Stimulated activated CD4-positive, alpha-beta T cell treated with anti-CD3 and anti-CD28 coated beads, Interleukin-4, amount 100 ng/mL, for 48 hours (primary cell): ENCODE measurements around the gene NFATC4.
"Not testable (repeated sequence)": the region's sequence is repeated elsewhere in the genome, so short reads cannot be mapped to it uniquely, and the experiment has no call there.

Source experiments
- DNase-seq, 2 donors: peaks; one replicate each; pipeline ENCODE4 v3.0.0-alpha.2; 2020; ENCODE audit warnings: low read depth in 2 of 2

Gene NFATC4

DNA sequence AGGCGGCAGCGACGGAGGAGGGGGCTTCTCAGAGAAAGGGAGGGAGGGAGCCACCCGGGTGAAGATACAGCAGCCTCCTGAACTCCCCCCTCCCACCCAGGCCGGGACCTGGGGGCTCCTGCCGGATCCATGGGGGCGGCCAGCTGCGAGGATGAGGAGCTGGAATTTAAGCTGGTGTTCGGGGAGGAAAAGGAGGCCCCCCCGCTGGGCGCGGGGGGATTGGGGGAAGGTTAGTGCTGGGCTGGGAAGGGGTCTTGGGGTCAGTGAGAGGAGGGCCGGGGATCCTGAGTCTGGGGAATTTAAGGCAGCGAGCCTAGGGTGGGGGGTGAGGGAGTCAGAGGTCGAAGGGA, 203 bp downstream of the NFATC4 start:
- no peak for DNase-seq

DNA sequence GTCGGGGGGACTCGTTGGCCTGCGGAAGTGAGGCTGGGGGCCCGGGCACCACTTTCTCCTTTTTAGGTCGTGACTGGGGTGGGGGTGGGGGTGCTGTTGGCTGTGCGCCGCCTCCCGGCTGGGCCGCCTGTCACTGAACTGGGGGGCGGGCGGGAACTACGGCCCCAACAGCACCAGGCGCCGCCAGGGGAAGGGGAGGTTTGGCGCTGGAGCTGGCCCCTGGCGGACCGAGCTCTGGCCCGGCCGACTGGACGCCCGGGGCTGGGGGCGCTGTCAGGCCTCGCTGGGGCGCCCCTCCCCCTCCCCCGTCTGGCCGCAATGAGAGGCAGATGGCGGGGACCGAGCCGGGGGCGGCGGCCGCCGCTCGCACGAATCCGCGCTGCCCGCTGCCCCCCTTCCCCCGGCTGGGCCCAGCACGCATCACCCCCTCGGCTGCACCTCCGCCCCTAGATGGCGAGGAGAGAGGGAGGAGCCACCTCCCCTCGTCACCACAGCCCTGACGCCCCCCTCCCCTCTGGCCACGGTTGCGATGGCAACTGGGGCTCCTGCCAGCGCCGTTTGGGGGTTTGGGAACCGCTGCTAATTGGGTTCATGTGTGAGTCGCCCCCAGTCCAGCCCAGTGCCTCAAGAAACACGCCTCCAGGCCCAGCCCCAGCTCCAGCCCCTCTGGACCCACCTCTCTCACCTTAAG, 723 bp downstream of the NFATC4 start:
- DNase-seq, result no peak

DNA sequence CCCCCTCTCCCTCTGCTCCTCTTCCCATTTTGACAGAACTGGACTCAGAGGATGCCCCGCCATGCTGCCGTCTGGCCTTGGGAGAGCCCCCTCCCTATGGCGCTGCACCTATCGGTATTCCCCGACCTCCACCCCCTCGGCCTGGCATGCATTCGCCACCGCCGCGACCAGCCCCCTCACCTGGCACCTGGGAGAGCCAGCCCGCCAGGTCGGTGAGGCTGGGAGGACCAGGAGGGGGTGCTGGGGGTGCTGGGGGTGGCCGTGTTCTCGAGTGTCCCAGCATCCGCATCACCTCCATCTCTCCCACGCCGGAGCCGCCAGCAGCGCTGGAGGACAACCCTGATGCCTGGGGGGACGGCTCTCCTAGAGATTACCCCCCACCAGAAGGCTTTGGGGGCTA, 1.5 kb downstream of the NFATC4 start:
- no peak for DNase-seq

DNA sequence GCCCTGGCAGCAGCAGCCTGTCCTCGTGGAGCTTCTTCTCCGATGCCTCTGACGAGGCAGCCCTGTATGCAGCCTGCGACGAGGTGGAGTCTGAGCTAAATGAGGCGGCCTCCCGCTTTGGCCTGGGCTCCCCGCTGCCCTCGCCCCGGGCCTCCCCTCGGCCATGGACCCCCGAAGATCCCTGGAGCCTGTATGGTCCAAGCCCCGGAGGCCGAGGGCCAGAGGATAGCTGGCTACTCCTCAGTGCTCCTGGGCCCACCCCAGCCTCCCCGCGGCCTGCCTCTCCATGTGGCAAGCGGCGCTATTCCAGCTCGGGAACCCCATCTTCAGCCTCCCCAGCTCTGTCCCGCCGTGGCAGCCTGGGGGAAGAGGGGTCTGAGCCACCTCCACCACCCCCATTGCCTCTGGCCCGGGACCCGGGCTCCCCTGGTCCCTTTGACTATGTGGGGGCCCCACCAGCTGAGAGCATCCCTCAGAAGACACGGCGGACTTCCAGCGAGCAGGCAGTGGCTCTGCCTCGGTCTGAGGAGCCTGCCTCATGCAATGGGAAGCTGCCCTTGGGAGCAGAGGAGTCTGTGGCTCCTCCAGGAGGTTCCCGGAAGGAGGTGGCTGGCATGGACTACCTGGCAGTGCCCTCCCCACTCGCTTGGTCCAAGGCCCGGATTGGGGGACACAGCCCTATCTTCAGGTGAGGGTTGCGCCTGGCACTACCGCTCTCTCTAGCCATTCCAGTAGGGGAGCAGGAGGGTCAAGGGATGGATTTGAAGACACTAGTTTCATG, 2.1 kb downstream of the NFATC4 start:
- DNase-seq, result no peak

DNA sequence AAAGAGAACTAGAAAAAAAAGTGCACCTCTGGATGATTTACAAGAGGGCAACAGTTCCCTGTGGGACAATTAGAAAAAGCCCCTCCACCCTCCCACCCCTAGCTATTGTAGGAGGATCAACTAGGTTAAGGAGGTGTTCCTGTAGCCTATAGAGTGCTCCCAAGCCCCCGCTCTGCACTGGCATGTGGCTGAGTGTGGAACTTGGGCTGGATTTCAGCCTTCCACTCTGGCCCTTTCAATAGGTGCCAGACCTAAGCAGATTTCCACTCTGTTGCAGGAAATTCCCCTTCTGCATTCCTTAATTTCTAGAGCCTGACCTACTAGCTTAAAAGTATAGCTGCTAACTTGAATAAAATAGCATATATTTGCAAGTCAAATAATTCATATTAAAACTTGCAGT, 2.8 kb downstream of the NFATC4 start:
- no peak for DNase-seq

DNA sequence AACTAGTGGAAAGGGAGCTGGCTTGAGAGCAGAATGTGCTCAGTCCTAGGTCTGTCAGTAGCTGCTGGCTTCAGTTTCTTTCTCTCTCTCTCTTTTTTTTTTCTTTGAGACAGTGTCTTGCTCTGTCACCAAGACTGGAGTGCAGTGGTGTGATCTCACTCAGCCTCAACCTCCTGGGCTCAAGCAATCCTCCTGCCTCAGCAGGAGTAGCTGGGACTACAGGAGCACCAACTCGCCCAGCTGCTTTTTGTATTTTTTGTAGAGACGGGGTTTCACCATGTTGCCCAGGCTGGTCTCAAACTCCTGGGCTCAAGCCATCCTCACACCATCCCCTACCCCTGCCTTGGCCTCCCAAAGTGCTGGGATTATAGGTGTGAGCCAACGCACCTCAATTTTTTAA, 3.6 kb downstream of the NFATC4 start:
- not testable (repeated sequence) for DNase-seq

DNA sequence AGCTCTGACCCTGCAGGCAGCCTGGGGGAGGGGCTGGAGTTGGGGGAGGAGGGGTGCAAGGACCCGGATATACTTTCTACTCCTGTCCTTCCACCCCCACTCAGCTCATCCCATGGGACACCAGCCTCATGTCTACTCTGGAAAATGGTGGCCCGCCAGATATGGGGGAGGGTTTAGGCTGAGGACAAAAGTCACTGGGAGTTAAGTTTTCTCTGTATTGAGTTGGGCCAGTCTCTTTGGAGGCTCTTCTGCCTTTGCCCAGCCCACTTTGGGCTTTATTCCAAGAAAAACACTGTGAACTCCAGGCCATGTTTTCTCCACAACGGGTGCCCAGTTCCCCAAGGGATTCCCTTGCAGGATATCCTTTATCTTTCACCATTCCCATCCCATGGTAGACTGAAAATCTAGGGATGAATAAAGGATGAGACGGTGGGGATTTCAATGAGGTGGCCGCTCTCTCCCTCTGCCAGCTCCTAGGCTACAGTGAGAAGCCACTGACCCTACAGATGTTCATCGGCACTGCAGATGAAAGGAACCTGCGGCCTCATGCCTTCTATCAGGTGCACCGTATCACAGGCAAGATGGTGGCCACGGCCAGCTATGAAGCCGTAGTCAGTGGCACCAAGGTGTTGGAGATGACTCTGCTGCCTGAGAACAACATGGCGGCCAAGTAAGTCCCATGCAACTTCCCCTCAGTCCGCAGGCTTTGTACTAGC, 4.9 kb downstream of the NFATC4 start:
- no peak for DNase-seq

DNA sequence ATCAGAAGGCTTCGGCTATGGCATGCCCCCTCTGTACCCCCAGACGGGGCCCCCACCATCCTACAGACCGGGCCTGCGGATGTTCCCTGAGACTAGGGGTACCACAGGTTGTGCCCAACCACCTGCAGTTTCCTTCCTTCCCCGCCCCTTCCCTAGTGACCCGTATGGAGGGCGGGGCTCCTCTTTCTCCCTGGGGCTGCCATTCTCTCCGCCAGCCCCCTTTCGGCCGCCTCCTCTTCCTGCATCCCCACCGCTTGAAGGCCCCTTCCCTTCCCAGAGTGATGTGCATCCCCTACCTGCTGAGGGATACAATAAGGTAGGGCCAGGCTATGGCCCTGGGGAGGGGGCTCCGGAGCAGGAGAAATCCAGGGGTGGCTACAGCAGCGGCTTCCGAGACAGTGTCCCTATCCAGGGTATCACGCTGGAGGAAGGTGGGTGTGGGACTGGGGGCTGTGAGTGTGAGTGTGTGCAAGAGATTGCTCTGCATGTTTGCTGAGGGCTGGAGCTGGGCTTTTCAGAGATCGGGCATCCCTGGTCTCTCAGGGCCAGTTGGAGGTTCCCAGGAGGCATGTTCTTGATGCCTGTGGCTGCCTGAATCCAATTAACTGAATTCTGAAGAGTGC, 8.6 kb downstream of the NFATC4 start:
- DNase-seq, result no peak

DNA sequence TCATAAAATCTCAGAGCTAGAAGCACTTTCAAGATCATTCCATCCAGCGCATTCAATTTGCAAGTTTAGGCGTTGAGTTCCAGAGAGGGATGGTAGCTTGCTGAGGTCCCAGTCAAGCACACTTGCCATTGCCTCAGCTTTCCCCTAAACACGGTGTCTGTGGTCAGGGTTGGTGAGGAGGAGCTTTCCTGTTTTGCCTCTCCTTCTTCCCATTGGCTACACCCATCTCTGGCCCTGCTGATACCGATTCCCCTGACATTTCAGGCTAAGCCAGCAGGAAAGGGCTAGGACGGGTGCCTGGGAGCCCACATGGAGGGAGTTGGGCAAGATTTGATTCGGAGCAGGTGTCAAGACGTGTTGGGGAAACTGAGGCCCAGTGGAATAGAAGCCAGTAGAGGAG, 9.1 kb downstream of the NFATC4 start:
- no peak for DNase-seq

DNA sequence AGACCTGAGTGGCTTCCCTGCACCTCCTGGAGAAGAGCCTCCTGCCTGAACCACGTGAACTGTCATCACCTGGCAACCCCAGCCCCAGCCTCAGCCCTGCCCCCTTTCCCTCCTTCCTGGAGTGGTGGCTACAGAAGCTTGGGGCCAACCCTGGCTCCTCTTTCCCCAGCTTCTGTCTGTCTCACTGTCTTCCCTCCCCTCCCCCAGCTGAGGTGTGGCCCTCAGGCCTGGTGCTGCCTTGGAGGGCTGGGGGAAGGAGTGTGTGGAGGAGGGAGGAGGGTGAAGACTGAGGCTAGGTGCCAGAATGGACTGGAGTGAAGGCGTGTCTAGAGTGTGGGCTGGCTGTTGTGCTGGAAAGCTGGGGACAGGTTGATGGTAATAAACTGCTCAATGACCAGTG, 9.7 kb downstream of the NFATC4 start:
- no peak for DNase-seq

DNA sequence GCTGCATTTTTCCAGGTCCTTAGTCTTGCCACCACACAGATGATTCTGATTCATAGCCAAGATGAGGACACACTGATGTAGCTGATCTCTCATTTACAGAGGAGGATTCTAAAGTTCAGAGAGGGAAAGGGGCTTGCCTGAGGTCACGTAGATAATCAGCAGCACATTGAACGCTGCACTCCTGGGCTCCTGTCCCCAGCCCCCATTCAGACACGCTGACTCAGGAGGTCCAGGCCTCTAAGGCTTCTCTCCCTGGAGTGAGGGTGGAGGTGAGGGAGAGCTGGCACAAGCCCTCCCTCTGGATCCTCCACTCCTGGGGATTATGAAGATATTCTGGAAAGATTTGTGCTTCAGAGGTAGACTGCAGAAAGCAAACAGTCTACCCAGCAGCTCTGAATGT, 10.3 kb downstream of the NFATC4 start:
- DNase-seq, result no peak

DNA sequence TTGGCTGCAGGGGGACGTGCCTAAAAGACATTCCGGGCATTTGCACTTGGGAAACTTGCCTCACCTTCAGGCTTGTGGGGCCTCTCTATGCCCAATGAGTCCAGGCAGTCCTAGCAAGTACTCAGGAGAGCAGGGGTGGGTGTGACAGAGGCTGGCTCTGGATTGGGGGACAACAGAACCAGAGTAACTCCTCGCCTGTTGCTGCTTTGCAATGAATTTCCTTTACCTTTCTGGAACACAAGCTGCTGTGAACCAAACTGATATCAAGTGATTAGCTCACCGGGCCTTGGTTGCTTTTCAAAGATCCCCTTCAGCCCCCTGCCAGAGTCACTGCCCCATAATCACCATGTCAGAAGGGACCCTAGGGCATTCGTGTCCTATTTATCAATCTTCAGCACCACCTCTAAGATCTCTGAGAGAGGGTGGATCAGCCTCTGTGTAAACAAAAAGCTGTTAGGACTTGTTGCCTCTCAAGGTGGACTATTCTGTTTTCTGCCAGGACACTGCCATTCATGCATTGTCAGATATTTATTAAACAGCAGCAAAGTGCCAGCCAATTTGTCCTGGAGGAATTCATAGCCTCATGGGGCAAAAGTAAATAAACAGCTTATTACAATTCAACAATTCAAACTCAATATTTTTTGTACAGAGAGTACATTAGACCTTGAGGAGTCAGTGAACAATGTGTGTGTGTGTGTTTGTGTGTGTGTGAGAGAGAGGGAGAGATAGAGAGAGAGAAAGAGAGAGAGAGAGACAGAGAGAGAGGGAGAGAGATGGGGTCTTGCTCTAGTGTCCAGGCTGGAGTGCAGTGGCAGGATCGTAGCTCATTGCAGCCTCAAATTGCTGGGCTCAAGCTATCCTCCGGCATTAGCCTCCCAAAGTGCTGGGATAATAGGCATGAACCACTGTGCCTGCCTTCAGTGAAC, 11.3 kb downstream of the NFATC4 start:
- DNase-seq, result no peak

DNA sequence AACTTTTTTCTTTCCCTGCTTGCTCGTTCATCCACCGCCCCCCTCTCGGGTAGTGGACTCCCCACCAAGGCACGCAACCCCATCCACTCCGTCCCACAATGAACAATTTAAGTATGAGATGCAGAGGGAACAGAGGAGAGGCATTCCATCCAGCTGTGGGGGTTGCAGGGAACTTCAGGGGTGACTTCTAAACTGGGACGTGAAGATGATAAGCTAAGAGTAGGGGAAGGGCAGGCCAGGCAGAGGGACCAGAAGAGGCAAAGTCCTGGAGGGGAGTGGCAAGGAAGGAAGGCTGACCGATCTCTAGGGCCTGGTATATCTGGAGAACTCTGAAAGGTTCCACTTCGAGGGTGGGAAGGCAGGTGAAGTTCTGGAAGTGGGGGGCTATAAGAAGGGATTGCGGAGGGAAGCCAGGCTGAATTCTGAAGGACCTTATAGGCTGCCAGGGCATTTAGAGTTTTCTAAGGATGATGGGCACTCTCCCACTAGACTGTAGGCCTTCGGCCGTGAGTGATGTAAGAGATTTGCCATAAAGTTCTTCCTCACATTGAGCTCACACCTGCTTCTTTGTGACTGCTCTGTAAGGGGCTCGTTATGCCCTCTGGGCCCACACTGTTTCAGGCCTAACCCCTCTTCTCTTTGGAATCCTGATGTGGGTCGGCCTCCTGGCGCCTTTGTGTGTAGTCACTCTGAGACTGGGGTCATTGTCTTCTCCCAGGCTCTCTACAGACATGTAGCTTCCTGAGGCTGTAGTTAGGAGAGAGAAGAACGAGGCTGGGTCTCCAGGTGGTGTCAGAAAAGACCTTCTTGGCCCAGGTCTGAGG, 12.1 kb downstream of the NFATC4 start:
- DNase-seq, result no peak

DNA sequence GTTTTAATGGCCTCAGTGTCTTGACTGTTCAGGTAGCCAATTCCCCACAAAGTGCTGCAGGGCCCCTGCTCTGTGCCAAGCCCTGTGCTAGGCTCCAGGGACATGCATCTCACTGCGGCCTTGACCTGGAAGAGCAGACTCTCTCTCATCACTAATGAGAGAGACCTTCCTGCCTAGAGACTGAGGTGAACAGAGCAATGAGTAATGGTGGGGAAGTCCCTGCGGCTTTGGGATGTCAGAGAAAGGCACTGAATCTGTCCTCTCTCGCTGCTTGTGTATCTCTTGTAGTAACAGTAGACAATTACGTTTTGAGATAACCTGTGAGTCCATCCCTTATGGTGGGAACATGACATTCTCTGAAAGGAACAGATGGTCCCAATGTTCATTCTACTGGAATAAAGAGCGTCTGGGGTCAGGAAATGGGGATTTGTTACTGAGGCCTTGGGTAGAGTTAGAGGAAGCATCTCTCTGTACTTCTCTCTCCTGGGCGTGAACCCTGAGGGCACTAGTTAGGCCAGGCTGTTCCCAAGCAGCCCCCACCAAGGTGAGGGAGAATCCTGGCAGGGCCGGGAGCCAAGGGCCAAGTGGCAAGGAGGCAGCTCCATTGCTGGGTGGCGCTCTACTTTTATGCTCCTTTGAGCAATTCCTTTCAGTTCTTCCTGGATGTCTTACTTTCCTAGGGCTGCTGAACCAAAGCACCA, 13.5 kb downstream of the NFATC4 start:
- DNase-seq, result no peak

DNA sequence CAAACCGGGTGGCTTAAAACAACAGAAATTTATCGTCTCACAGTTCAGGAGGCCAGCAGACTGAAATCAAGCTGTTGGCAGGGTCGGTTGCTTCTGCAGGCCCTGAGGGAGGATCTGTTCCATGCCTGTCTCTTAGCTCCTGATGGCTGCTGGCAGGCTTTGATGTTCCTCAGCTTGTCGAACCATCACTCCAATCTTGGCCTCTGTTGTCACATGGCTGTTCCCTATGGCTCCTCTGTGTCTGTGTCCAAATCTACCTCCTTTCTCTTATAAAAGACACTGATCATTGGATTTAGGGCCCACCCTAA, 14.0 kb downstream of the NFATC4 start:
- no peak for DNase-seq

DNA sequence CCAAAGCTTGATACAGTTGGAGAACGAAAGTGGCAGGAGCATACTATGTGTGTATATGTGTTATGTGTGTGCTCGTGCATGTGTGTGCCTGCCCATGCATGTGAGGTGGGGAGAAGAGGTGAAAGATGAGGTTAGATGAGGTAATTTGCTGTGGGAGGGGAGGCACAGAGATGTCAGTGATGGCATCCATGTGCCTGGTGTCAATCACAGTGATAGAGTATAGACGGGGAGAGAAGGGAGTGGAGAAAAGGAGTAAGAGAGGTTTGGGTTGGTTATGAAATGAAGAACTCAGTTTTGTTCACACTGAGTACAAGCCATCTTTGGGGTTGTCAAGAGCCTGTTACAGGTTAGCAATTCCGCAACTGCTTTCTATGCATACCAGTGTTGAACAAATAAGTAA, 16.2 kb downstream of the NFATC4 start:
- DNase-seq, result no peak

DNA sequence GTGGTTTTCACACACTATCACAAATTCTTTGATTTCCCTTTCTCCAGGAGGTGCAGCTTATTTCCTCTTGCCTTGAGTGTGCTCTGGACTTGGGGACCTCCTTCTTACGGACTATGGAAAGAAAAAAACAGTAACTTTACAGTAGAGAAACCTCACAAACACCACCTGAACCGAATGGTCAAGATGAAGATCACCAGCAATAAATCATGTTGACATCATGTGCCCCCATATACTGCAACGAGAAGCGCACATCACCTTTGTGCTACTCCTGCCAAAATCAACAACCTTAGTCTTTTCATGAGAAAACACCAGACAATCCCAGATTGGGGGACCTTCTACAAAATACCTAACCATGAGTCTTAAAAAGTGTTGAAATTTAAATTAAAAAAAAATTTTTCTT, 17.5 kb downstream of the NFATC4 start:
- DNase-seq, result no peak

DNA sequence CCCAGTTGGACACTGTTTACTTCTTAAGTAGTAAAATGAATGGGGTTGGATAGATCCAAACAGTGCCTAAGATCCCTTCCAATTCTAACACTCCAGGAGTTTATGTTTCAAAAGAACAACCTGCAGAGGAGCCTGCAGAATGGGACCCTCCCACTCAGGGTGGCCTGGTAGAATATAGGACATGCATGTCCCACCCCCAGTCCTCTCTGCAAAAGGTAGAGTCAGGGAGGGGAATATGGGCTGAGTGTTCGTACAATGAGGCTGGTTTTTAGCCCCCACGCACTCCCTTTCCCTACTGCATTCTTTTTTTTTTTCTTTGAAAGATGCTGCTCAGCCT, 19.0 kb downstream of the NFATC4 start:
- DNase-seq, result no peak

DNA sequence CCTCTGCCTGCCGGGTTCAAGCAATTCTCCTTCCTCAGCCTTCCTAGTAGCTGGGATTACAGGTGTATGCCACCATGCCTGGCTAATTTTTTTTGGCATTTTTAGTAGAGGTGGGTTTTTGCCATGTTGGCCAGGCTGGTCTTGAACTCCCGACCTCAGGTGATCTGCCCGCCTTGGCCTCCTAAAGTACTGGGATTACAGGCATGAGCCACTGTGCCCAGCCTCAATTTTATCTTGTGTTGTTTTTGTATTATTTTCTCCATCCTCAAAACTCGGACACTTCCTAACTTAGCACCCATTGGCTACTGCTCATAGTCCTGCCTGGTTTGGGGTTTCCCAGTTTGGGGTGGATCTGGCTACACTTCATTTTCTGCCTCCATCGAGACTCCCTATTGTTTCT, 19.6 kb downstream of the NFATC4 start:
- DNase-seq, result not testable (repeated sequence)

DNA sequence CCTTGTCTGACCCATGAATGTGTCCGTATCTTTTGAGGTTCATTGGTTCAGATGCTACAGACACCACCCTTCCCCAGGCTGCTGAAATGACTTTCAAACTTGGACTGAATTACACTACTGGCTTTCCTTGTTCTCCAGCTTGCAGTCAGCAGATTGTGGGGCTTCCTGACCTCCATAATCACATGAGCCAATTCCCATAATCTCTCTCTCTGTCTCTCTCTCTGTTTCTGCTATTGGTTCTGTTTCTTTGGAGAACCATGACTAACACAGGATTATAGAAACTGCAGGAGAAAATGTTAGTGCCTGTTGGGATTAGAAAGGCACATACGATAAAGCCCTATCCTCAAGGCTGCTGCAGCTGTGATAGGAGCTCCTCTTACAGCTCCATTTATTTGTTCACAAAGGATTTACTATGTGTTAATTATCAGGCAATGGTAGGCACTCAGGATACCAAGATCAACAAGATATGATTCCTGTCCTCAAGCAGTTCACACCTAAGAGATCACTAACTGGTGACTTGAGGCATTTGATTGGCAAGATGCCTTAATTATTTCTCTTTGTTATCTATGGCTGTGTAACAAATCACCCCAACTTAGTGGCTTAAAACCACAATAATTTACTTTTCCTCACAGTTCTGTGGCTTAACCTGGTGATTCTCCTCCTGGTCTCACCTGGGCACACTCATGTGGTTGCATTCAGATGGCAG, 20.6 kb downstream of the NFATC4 start:
- DNase-seq, result no peak
